Sigmoid colon (tissue), 3 donors: ENCODE measurements around the gene PANX1.

Experiments used
- POLR2A ChIP-seq, 2 donors: fragments of 450-650 bp; IDR thresholded peaks; one replicate each; pipeline ENCODE4 v1.6.1; 2016; ENCODE audit warnings: antibody characterized with exemption in 2 of 2, mild to moderate bottlenecking in 2 of 2, moderate library complexity in 2 of 2
- TF ChIP-seq, protein P1 (sequence below), 4 experiments: fragments of 450-650 bp in 3 of 4; fragments of 200-600 bp in 1 of 4; IDR thresholded peaks; one replicate each; pipeline ENCODE4 v1.5.1; 2016 to 2019; ENCODE audit warnings: antibody characterized with exemption in 4 of 4, mild to moderate bottlenecking in 3 of 4, moderate library complexity in 2 of 4

DNA sequence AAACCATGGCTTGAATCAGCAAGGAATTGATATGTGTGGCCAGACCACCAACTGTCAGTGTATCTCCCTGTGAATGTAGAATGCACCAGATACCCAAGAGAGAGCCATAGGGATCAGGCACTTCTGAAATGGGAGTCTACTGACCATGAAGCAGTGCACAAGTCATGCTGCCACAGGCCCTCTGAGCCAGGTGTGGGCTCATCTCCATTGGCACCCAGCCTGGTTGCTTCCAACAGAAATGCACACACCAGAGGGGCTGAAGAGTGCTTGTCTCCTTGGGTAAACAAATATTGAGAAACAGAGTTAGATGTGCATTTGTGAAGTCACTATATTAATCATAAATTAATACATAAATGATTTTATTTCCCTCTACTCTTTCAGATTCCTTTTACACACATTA, 28.4 kb upstream of the PANX1 start:
- TF ChIP-seq, protein P1, sequence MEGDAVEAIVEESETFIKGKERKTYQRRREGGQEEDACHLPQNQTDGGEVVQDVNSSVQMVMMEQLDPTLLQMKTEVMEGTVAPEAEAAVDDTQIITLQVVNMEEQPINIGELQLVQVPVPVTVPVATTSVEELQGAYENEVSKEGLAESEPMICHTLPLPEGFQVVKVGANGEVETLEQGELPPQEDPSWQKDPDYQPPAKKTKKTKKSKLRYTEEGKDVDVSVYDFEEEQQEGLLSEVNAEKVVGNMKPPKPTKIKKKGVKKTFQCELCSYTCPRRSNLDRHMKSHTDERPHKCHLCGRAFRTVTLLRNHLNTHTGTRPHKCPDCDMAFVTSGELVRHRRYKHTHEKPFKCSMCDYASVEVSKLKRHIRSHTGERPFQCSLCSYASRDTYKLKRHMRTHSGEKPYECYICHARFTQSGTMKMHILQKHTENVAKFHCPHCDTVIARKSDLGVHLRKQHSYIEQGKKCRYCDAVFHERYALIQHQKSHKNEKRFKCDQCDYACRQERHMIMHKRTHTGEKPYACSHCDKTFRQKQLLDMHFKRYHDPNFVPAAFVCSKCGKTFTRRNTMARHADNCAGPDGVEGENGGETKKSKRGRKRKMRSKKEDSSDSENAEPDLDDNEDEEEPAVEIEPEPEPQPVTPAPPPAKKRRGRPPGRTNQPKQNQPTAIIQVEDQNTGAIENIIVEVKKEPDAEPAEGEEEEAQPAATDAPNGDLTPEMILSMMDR (IDR thresholded peaks at IDR 0.05) = no peak
- no peak for TF ChIP-seq POLR2A (IDR thresholded peaks at IDR 0.05)
